ENCODE results near the gene PRKG1.

PRKG1 gene

DNA sequence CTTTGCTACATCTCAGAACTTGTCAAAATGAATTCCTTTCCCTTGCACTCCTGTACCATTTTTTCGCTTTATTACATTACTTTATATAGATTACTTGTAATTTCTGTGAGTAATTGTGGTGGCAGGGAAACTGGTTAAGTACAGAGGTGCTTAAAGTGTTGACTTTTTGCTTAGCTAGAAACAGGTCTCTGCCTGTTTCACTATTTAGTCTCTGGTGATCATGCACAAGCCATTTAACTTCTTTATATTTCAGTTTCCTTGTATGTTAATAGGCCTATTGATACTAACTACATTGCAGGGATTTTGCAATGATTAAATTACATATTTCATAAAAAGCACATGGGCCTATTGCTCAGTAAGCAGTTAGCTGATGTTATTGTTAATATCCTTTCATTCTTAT lies 233.8 kb downstream of the PRKG1 start:
- TF ChIP-seq, protein P1, sequence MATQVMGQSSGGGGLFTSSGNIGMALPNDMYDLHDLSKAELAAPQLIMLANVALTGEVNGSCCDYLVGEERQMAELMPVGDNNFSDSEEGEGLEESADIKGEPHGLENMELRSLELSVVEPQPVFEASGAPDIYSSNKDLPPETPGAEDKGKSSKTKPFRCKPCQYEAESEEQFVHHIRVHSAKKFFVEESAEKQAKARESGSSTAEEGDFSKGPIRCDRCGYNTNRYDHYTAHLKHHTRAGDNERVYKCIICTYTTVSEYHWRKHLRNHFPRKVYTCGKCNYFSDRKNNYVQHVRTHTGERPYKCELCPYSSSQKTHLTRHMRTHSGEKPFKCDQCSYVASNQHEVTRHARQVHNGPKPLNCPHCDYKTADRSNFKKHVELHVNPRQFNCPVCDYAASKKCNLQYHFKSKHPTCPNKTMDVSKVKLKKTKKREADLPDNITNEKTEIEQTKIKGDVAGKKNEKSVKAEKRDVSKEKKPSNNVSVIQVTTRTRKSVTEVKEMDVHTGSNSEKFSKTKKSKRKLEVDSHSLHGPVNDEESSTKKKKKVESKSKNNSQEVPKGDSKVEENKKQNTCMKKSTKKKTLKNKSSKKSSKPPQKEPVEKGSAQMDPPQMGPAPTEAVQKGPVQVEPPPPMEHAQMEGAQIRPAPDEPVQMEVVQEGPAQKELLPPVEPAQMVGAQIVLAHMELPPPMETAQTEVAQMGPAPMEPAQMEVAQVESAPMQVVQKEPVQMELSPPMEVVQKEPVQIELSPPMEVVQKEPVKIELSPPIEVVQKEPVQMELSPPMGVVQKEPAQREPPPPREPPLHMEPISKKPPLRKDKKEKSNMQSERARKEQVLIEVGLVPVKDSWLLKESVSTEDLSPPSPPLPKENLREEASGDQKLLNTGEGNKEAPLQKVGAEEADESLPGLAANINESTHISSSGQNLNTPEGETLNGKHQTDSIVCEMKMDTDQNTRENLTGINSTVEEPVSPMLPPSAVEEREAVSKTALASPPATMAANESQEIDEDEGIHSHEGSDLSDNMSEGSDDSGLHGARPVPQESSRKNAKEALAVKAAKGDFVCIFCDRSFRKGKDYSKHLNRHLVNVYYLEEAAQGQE (IDR thresholded peaks at IDR 0.05; ENCODE audit: insufficient replicate concordance, low read depth), result no peak
- TF ChIP-seq SPI1 (IDR thresholded peaks at IDR 0.05; ENCODE audit: borderline replicate concordance, low read depth) (no peak), GABPA (IDR thresholded peaks at IDR 0.05; ENCODE audit: low read depth) (no peak), POLR2AphosphoS5 (IDR thresholded peaks at IDR 0.05; ENCODE audit: low read depth) (no peak)
- TF ChIP-seq, protein P2, sequence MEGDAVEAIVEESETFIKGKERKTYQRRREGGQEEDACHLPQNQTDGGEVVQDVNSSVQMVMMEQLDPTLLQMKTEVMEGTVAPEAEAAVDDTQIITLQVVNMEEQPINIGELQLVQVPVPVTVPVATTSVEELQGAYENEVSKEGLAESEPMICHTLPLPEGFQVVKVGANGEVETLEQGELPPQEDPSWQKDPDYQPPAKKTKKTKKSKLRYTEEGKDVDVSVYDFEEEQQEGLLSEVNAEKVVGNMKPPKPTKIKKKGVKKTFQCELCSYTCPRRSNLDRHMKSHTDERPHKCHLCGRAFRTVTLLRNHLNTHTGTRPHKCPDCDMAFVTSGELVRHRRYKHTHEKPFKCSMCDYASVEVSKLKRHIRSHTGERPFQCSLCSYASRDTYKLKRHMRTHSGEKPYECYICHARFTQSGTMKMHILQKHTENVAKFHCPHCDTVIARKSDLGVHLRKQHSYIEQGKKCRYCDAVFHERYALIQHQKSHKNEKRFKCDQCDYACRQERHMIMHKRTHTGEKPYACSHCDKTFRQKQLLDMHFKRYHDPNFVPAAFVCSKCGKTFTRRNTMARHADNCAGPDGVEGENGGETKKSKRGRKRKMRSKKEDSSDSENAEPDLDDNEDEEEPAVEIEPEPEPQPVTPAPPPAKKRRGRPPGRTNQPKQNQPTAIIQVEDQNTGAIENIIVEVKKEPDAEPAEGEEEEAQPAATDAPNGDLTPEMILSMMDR (IDR thresholded peaks at IDR 0.05; ENCODE audit: insufficient read depth, low read length), result no peak
- DNase-seq (ENCODE audit: low read depth in 1 of 2, low spot score in 1 of 2), result no peak
- no peaks in the 10 kb centered on the region for H3K27me3 ChIP-seq (ENCODE audit: insufficient read depth, poor library complexity, severe bottlenecking)

DNA sequence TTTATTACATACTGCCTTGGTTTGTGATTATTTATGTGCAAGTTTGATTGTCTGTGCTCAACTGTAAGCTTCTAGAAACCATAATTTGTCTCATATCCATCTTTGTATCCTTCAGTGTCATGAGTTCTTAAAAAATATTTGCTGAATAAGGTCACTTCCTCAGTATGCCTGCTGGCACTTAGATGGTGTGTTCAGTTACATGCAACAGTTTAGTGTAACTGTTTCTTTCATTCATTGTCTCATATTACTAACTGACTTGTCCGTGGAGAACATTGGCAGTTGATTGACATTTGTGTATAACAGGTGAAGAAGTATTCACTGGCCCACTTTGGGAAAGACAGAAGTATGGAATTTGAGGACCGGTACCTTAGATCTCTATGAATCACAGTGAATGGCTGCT lies 236.9 kb downstream of the PRKG1 start:
- no peak overlapping the region for H3K4me3 ChIP-seq (replicated peaks; ENCODE audit: insufficient read depth, low read length)
- no peak overlapping the region for H3K27ac ChIP-seq (replicated peaks)
- TF ChIP-seq POLR2AphosphoS5 (IDR thresholded peaks at IDR 0.05; ENCODE audit: low read depth) (no peak), GABPA (IDR thresholded peaks at IDR 0.05; ENCODE audit: low read depth) (no peak), SPI1 (IDR thresholded peaks at IDR 0.05; ENCODE audit: borderline replicate concordance, low read depth) (no peak)
- TF ChIP-seq, protein P1 (IDR thresholded peaks at IDR 0.05; ENCODE audit: insufficient replicate concordance, low read depth), result no peak
- TF ChIP-seq, protein P2 (IDR thresholded peaks at IDR 0.05; ENCODE audit: insufficient read depth, low read length), result no peak
- DNase-seq (ENCODE audit: low read depth in 1 of 2, low spot score in 1 of 2), result no peak
- no peaks in the 10 kb centered on the region for H3K27me3 ChIP-seq (ENCODE audit: insufficient read depth, poor library complexity, severe bottlenecking)

More for the DNA sequence above, 233.8 kb downstream of the PRKG1 start:
- no peak overlapping the region for H3K4me3 ChIP-seq (replicated peaks; ENCODE audit: insufficient read depth, low read length)
- H3K27ac ChIP-seq (replicated peaks), result no peak overlapping the region

DNA sequence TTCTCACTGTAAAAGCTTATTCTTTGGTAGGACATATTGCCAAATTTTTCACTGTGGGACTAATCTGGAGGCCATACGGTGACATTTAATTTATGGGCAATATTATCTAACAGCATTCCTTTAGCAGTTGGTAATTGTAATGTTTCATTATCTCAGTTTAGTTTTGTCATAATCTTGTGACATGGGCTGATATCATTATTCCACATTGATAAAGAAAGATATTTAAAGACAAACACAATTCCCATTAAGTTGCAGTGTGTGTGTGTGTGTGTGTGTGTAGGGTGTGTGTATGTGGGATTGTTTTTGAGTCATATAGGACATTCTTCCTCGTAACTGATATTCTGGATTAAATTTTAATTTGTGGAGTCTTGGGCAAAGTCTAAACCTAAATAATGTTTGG lies 238.5 kb downstream of the PRKG1 start:
- TF ChIP-seq, protein P2 (IDR thresholded peaks at IDR 0.05; ENCODE audit: insufficient read depth, low read length), result no peak
- TF ChIP-seq POLR2AphosphoS5 (IDR thresholded peaks at IDR 0.05; ENCODE audit: low read depth) (no peak), GABPA (IDR thresholded peaks at IDR 0.05; ENCODE audit: low read depth) (no peak), SPI1 (IDR thresholded peaks at IDR 0.05; ENCODE audit: borderline replicate concordance, low read depth) (no peak)
- TF ChIP-seq, protein P1 (IDR thresholded peaks at IDR 0.05; ENCODE audit: insufficient replicate concordance, low read depth), result no peak
- no peaks in the 10 kb centered on the region for H3K27me3 ChIP-seq (ENCODE audit: insufficient read depth, poor library complexity, severe bottlenecking)
- no peak overlapping the region for H3K4me3 ChIP-seq (replicated peaks; ENCODE audit: insufficient read depth, low read length)
- no peak overlapping the region for H3K27ac ChIP-seq (replicated peaks)
- no peak for DNase-seq (ENCODE audit: low read depth in 1 of 2, low spot score in 1 of 2)

Measured in HL-60 (cell line).